Stimulated activated CD8-positive, alpha-beta memory T cell treated with anti-CD3 and anti-CD28 coated beads, Interleukin-4, amount 100 ng/mL, for 24 hours (primary cell): ENCODE measurements around the gene OR2Z1.

Source experiments
- DNase-seq: peaks from one replicate; pipeline ENCODE4 v3.0.0-alpha.2; 2020; ENCODE audit warnings: low read depth

The OR2Z1 gene

GRCh38 chr19:8721334-8721733 is at the start of gene OR2Z1:
TSS of gene OR2Z1 (plus strand) at chr19:8721634. CDS start at chr19:8731029, 9,395 bp downstream.
- no peak for DNase-seq

GRCh38 chr19:8673276-8673891 is 48.0 kb upstream of the OR2Z1 start:
- DNase-seq, result no peak

GRCh38 chr19:8675066-8675465 is 46.4 kb upstream of the OR2Z1 start:
- DNase-seq, result no peak

- DNase-seq, result no peak
Observed at GRCh38 chr19:8678244-8678807, 43.1 kb upstream of the OR2Z1 start.

- no peak for DNase-seq
Observed at GRCh38 chr19:8680676-8681344, 40.6 kb upstream of the OR2Z1 start.

GRCh38 chr19:8681345-8682029 is 39.9 kb upstream of the OR2Z1 start:
- DNase-seq, result no peak

GRCh38 chr19:8682472-8682871 is 39.0 kb upstream of the OR2Z1 start:
- DNase-seq, result no peak

GRCh38 chr19:8682931-8683330 is 38.5 kb upstream of the OR2Z1 start:
- no peak for DNase-seq

- DNase-seq, result no peak
Observed at GRCh38 chr19:8684001-8684902, 37.2 kb upstream of the OR2Z1 start.

GRCh38 chr19:8686549-8686948 is 34.9 kb upstream of the OR2Z1 start:
- no peak for DNase-seq

- DNase-seq, result no peak
Observed at GRCh38 chr19:8688930-8689329, 32.5 kb upstream of the OR2Z1 start.

GRCh38 chr19:8690753-8691539 is 30.5 kb upstream of the OR2Z1 start:
- no peak for DNase-seq

- no peak for DNase-seq
Observed at GRCh38 chr19:8695501-8695900, 25.9 kb upstream of the OR2Z1 start.

GRCh38 chr19:8695911-8696310 is 25.5 kb upstream of the OR2Z1 start:
- no peak for DNase-seq

GRCh38 chr19:8696993-8697392 is 24.4 kb upstream of the OR2Z1 start:
- DNase-seq, result no peak

GRCh38 chr19:8697671-8698432 is 23.6 kb upstream of the OR2Z1 start:
- no peak for DNase-seq

GRCh38 chr19:8698433-8699063 is 22.9 kb upstream of the OR2Z1 start, which contains the start of gene ACTL9:
TSS of gene ACTL9 (minus strand) at chr19:8698795. CDS start at chr19:8698701, 94 bp downstream.
- DNase-seq, result no peak

- no peak for DNase-seq
Observed at GRCh38 chr19:8699908-8700307, 21.5 kb upstream of the OR2Z1 start.

GRCh38 chr19:8700956-8701355 is 20.5 kb upstream of the OR2Z1 start:
- DNase-seq, result no peak

GRCh38 chr19:8702350-8702749 is 19.1 kb upstream of the OR2Z1 start:
- DNase-seq, result no peak
